Adrenal gland (tissue), 5 donors: Measurements from ENCODE around the gene TEKT3.

Experiments used
- CTCF ChIP-seq, 6 experiments: fragments of 450-650 bp in 4 of 6; fragments of 200-600 bp in 2 of 6; sonication (generic) in 1 of 6; IDR thresholded peaks; 1 replicate in 5 of 6; 2 replicates in 1 of 6; pipeline versions ENCODE4 v1.5.1 to v1.8.0; 2016 to 2021; ENCODE audit warnings: antibody characterized with exemption in 6 of 6, mild to moderate bottlenecking in 2 of 6, moderate library complexity in 1 of 6
- POLR2A ChIP-seq, 2 donors: fragments of 450-650 bp; IDR thresholded peaks; one replicate each; pipeline ENCODE4 v1.6.1; 2017; ENCODE audit warnings: antibody characterized with exemption in 2 of 2, mild to moderate bottlenecking in 2 of 2, moderate library complexity in 1 of 2
- donor health status: DM: no; HTN: no; CAD: no.

GRCh38 chr17:15274017-15274416 is 67.4 kb downstream of the TEKT3 start:
- TF ChIP-seq CTCF (IDR thresholded peaks at IDR 0.05): no peak
- TF ChIP-seq POLR2A (IDR thresholded peaks at IDR 0.05): no peak
